H1 (cell line): Measurements from ENCODE around the gene RPS6KL1. TPM values are rescaled to one million over a fixed set of nuclear protein-coding genes. Genes with fewer than 3 reads are reported as not detected.

Experiments
- CREB1 ChIP-seq: IDR thresholded peaks from 2 replicates; pipeline ENCODE4 v1.6.1; 2012; ENCODE audit warnings: inconsistent platforms
- JUN ChIP-seq: IDR thresholded peaks from 2 replicates; pipeline ENCODE4 v1.6.1; 2011; ENCODE audit warnings: low read depth, mild to moderate bottlenecking, improper control_type of control experiment, low read length
- polyA plus RNA-seq, 7 experiments: library from polyadenylated mRNA; depleted of rRNA in 3 of 7; stranded (reverse) in 5 of 7; unstranded in 2 of 7; fragments of >200 nt in 5 of 7; fragments of 200-250 nt in 2 of 7; gene quantifications; 1 replicate in 5 of 7; 2 replicates in 1 of 7; 4 replicates in 1 of 7; pipeline versions ENCODE4 v1.2.1 to v1.2.3, GENCODE V29; 2011 to 2013; ENCODE audit warnings: missing spikeins in 2 of 7, mixed read lengths in 2 of 7
- total RNA-seq: library from RNA; stranded (reverse); fragmentation: NEBNext Ultra II Directional; extraction: Animal tissue kit (Norgen Biotek cat#: 25700); gene quantifications from 2 replicates; pipeline ENCODE4 v1.2.1, GENCODE V29; 2021

Gene RPS6KL1
- total and polyA plus RNA-seq, 2 of the 8 experiments (the other 6 are each of a cell fraction or from before 2014, with no cell fraction given): 9.8 to 13.8 TPM

DNA sequence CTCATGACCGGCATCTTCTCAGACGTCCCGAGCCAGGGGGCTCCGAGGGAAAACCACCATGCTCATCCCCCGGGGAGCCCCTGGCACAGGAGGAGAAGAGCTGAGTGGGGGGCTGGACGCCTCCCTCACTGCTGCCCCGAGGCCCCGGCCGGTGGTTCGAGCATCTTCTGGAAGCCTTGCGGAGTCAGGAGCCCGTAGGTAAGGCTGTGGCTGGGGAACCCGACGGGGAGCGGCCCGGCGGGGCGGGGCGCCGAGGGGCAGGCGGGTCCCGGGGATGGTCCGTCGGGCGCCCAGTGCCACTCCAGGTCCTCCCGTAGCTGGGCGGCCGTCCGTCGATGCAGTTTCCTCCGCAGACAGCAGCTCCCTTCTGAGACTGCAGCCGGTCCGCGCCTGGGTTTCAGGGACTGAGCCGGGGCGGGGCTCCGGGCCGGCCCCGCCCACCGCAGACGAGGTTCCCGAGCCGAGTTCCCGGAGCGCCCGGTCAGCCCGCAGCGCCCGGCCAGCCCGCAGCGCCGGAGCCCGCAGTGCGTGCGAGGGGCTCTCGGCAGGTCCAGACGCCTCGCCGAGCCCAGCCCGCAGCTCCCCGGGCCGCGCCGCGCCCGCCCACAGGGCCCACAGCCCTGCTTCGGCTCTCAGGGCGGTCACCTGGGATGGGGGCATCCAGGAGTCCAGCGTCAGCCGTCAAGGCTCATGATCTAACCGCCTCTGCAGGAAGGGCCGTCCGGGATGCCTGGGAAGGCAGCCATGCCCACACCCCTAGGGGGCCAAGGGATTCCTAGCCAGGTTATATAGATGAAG, 32.4 kb upstream of the RPS6KL1 start, which contains the start of gene PGF (continued):
- TF ChIP-seq JUN (no peak), CREB1 (no peak)
